ENCODE results near the gene PCSK5.

GRCh38 chr9:76245518-76245917 lies 355.0 kb downstream of the PCSK5 start:
- TF ChIP-seq, protein P1, sequence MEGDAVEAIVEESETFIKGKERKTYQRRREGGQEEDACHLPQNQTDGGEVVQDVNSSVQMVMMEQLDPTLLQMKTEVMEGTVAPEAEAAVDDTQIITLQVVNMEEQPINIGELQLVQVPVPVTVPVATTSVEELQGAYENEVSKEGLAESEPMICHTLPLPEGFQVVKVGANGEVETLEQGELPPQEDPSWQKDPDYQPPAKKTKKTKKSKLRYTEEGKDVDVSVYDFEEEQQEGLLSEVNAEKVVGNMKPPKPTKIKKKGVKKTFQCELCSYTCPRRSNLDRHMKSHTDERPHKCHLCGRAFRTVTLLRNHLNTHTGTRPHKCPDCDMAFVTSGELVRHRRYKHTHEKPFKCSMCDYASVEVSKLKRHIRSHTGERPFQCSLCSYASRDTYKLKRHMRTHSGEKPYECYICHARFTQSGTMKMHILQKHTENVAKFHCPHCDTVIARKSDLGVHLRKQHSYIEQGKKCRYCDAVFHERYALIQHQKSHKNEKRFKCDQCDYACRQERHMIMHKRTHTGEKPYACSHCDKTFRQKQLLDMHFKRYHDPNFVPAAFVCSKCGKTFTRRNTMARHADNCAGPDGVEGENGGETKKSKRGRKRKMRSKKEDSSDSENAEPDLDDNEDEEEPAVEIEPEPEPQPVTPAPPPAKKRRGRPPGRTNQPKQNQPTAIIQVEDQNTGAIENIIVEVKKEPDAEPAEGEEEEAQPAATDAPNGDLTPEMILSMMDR (IDR thresholded peaks at IDR 0.05; ENCODE audit: low read length), result no peak
- no peak for TF ChIP-seq EZH2 (optimal IDR thresholded peaks at IDR 0.05; ENCODE audit: low read depth, low read length)
- TF ChIP-seq EZH2phosphoT487 (IDR thresholded peaks at IDR 0.05; ENCODE audit: low read length), result no peak
